IPS-15b (cell line): ENCODE data around the gene DIDO1.

ENCODE experiments used
- H3K27me3 ChIP-seq: one replicate; pipeline ENCODE4 v1.6.1; 2013; ENCODE audit warnings: low read length; ENCODE audit not compliant: control insufficient read depth, insufficient read depth
- H3K36me3 ChIP-seq: one replicate; pipeline ENCODE4 v1.6.1; 2013; ENCODE audit warnings: low read length; ENCODE audit not compliant: control insufficient read depth, insufficient read depth
- H3K4me1 ChIP-seq: one replicate; pipeline ENCODE4 v1.6.1; 2013; ENCODE audit warnings: mild to moderate bottlenecking, low read length; ENCODE audit not compliant: control insufficient read depth, insufficient read depth
- H3K4me3 ChIP-seq: one replicate; pipeline ENCODE4 v1.5.1; 2013; ENCODE audit warnings: low read depth, low read length
- H3K9ac ChIP-seq: one replicate; pipeline ENCODE4 v1.6.1; 2013; ENCODE audit warnings: low read depth, mild to moderate bottlenecking, low read length
- H3K9me3 ChIP-seq: one replicate; pipeline ENCODE4 v1.6.1; 2013; ENCODE audit warnings: mild to moderate bottlenecking, low read length; ENCODE audit not compliant: control insufficient read depth, insufficient read depth

DIDO1 gene

GRCh38 chr20:62952968-62953838 is 26.9 kb upstream of the DIDO1 start:
- Histone ChIP-seq H3K4me3 (peak overlapping the region; percentile 63), H3K9ac (peak overlapping the region; percentile 70), H3K36me3 (peaks cover 28% of the 10 kb centered on the region), H3K27me3 (no peaks in the 10 kb centered on the region), H3K9me3 (no peaks in the 10 kb centered on the region), H3K4me1 (peaks cover 5% of the 10 kb centered on the region)

- peaks cover 25% of the 10 kb centered on the region for H3K36me3 ChIP-seq
- H3K9ac ChIP-seq: peak within 1 kb of the TSS; percentile 70
- H3K27me3 ChIP-seq: no peaks in the 10 kb centered on the region
- H3K9me3 ChIP-seq: no peaks in the 10 kb centered on the region
- peaks cover 5% of the 10 kb centered on the region for H3K4me1 ChIP-seq
- H3K4me3 ChIP-seq: peak within 1 kb of the TSS; percentile 63
These were observed 26.2 kb upstream of the DIDO1 start, which contains the start of gene SLC17A9 for GRCh38 chr20:62952373-62952967. Gene SLC17A9 (plus strand): TSS chr20:62952709. CDS start chr20:62952831, 122 bp downstream.

DNA sequence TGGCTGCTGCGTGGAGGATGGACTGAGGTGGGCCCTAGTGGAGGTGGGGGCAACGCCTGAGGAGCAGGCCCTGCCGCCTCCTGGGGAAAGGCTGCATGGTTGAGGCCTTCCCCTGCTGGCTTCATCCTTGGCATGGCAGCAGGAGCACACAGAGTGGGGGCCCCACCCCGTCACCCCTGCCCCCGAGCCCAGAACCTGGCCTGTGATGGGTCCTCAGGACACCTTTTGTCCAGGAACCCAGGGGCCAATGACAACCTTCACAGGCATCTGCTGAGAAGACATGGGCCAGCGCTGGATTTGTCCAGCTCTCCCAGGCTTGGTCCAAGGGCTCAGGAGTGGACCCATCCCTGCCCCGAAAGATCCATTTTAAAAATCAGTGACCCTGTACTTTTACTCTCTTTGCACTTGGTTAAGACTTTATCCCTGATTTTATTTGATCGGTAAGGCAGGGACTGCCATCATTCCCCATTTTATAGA is 25.6 kb upstream of the DIDO1 start:
- Histone ChIP-seq H3K9me3 (no peaks in the 10 kb centered on the region), H3K36me3 (peaks cover 26% of the 10 kb centered on the region), H3K9ac (no peak overlapping the region), H3K4me1 (peaks cover 5% of the 10 kb centered on the region), H3K4me3 (peak overlapping the region; percentile 63), H3K27me3 (no peaks in the 10 kb centered on the region)

- H3K4me3 ChIP-seq: no peak overlapping the region
- no peak overlapping the region for H3K9ac ChIP-seq
- peaks cover 31% of the 10 kb centered on the region for H3K36me3 ChIP-seq
- no peaks in the 10 kb centered on the region for H3K9me3 ChIP-seq
- peaks cover 5% of the 10 kb centered on the region for H3K4me1 ChIP-seq
- H3K27me3 ChIP-seq: no peaks in the 10 kb centered on the region
These were observed 25.0 kb upstream of the DIDO1 start for GRCh38 chr20:62951143-62951895.

GRCh38 chr20:62950741-62951140 is 24.4 kb upstream of the DIDO1 start:
- H3K4me3 ChIP-seq: no peak overlapping the region
- peaks cover 37% of the 10 kb centered on the region for H3K36me3 ChIP-seq
- no peak overlapping the region for H3K9ac ChIP-seq
- H3K9me3 ChIP-seq: no peaks in the 10 kb centered on the region
- peaks cover 5% of the 10 kb centered on the region for H3K4me1 ChIP-seq
- no peaks in the 10 kb centered on the region for H3K27me3 ChIP-seq

DNA sequence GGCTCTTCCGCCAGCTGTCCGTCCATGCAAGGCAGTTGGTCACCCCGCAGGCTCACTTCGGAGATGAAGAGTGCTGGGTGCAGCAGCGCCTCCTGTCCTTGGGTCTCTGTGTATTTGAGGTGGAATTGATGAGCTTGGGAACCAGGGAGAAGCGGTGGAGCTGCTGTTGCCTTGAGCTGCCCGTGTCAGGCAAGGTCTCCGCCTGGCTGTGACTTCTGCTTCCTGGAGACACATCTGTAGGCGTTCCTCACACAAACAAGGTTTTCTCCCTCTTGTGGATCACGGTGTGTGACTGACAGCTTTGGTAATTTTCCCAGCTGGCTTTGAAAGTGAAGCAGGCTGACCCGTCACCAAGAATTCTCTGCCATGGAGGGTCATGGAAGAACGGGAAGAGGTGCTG is 23.7 kb upstream of the DIDO1 start:
- Histone ChIP-seq H3K36me3 (peaks cover 45% of the 10 kb centered on the region), H3K4me1 (peaks cover 5% of the 10 kb centered on the region)

DNA sequence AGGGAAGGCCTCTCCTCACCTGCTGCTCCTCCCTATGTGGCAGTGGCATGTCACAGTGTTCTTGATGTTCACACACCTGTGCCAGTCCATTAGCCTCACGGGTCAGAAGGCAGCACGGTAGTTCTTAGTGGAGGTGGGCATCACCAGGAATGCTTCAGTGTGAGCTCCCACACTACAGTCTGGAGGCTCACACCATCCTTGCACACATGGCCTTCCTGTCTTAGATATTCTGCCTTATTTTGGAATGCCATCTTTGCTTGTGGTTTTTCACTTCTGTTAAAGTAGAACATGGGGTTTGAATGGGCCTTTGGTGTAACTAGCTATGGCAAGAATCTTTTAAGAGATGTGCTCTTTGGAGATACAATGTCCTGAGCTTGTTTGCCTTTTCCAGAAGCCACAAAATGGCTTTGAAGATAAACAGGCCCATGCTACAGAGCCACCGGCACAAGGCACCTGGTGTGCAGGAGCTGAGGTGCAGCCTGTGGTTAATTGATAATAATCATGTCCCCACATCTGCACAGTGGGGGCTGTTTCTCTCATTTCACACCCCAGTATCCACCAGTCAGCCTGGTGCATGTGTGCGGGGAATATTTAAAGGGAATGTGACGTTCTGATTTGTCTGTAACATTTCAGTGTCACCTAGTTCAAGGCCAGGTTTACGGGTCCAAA is 23.0 kb upstream of the DIDO1 start:
- Histone ChIP-seq H3K4me1 (peaks cover 5% of the 10 kb centered on the region), H3K9ac (no peak overlapping the region), H3K4me3 (no peak overlapping the region), H3K9me3 (no peaks in the 10 kb centered on the region), H3K36me3 (peaks cover 51% of the 10 kb centered on the region), H3K27me3 (no peaks in the 10 kb centered on the region)

More for the DNA sequence above, 23.7 kb upstream of the DIDO1 start:
- no peaks in the 10 kb centered on the region for H3K27me3 ChIP-seq
- H3K4me3 ChIP-seq: no peak overlapping the region
- no peak overlapping the region for H3K9ac ChIP-seq
- no peaks in the 10 kb centered on the region for H3K9me3 ChIP-seq

- no peaks in the 10 kb centered on the region for H3K27me3 ChIP-seq
These were observed 21.4 kb upstream of the DIDO1 start for GRCh38 chr20:62947532-62948300.

GRCh38 chr20:62946918-62947317 is 20.6 kb upstream of the DIDO1 start:
- H3K36me3 ChIP-seq: peaks cover 67% of the 10 kb centered on the region
- no peaks in the 10 kb centered on the region for H3K27me3 ChIP-seq
- H3K9me3 ChIP-seq: no peaks in the 10 kb centered on the region
- H3K9ac ChIP-seq: no peak overlapping the region
- no peak overlapping the region for H3K4me3 ChIP-seq
- no peaks in the 10 kb centered on the region for H3K4me1 ChIP-seq

More at GRCh38 chr20:62947532-62948300, 21.4 kb upstream of the DIDO1 start:
- no peaks in the 10 kb centered on the region for H3K9me3 ChIP-seq
- H3K9ac ChIP-seq: no peak overlapping the region
- no peaks in the 10 kb centered on the region for H3K4me1 ChIP-seq
- no peak overlapping the region for H3K4me3 ChIP-seq
- peaks cover 62% of the 10 kb centered on the region for H3K36me3 ChIP-seq

- Histone ChIP-seq H3K9ac (no peak overlapping the region), H3K4me3 (no peak overlapping the region), H3K36me3 (peaks cover 71% of the 10 kb centered on the region), H3K9me3 (no peaks in the 10 kb centered on the region), H3K4me1 (no peaks in the 10 kb centered on the region), H3K27me3 (no peaks in the 10 kb centered on the region)
These were observed 19.6 kb upstream of the DIDO1 start for GRCh38 chr20:62945771-62946339.
